Chondrocyte (in vitro differentiated cells): ENCODE data around the gene RRAS2. TPM values are rescaled to one million over a fixed set of nuclear protein-coding genes. Genes with fewer than 3 reads are reported as not detected.
A peak's percentile ranks its signal among the peaks of the same experiment; 100 is the strongest.

ENCODE experiments used
- DNase-seq: peaks from one replicate; pipeline ENCODE4 v3.0.0; 2021; ENCODE audit warnings: mixed read lengths, low spot score
- H3K27ac Mint-ChIP-seq: one replicate; pipeline ENCODE4 v1.8.0; 2021; ENCODE audit warnings: mild to moderate bottlenecking, moderate library complexity, mixed read lengths; ENCODE audit not compliant: unreplicated experiment
- H3K27me3 Mint-ChIP-seq: 2 replicates; pipeline ENCODE4 v1.8.0; 2021; ENCODE audit warnings: low read depth, mixed read lengths
- H3K36me3 Mint-ChIP-seq: 2 replicates; pipeline ENCODE4 v1.8.0; 2021; ENCODE audit warnings: low read depth, mixed read lengths
- H3K4me1 Mint-ChIP-seq: 2 replicates; pipeline ENCODE4 v1.8.0; 2021; ENCODE audit warnings: low read depth, mild to moderate bottlenecking, mixed read lengths
- H3K4me3 Mint-ChIP-seq: one replicate; pipeline ENCODE4 v1.8.0; 2021; ENCODE audit warnings: mild to moderate bottlenecking, moderate library complexity, mixed read lengths; ENCODE audit not compliant: unreplicated experiment
- H3K9me3 Mint-ChIP-seq: 2 replicates; pipeline ENCODE4 v1.8.0; 2021; ENCODE audit warnings: low read depth, mixed read lengths
- total RNA-seq: library from RNA; stranded (reverse); gene quantifications from 3 replicates; pipeline ENCODE4 v1.2.1, GENCODE V29; 2021
- TF ChIP-seq, protein P1 (sequence below): fragments of 200-600 bp; sonication (generic); IDR thresholded peaks from 2 replicates; pipeline ENCODE4 v1.5.0; 2021; ENCODE audit warnings: antibody characterized with exemption, mild to moderate bottlenecking, moderate library complexity

Gene RRAS2
- total RNA-seq, 1 donor from 2014 or later = 74.1 TPM

DNA sequence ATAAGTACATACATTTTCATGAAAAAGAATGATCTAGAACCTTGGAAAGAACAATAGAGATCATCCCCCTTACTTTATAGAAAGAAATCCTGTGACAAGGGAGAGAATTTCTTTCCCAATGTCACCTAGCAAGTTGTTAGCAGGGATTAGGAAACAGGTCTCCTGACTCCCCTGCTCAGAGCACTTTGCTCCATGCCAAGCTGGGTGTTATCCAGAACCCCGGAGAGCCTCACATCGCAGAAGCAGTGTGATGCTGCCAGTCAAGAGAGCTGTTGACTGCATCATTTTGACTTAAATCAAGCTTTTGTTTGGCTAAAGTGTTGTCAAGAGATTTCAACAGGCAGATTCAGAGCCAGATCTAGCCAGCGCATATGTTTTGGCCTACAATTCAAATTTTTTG is 3.6 kb upstream of the RRAS2 start:
- Mint-ChIP-seq H3K4me3 (no peak overlapping the region), H3K9me3 (no peaks in the 10 kb centered on the region), H3K27me3 (no peaks in the 10 kb centered on the region), H3K36me3 (no peaks in the 10 kb centered on the region), H3K4me1 (peaks cover 14% of the 10 kb centered on the region), H3K27ac (no peak overlapping the region)
- no peak for DNase-seq
- TF ChIP-seq, protein P1, sequence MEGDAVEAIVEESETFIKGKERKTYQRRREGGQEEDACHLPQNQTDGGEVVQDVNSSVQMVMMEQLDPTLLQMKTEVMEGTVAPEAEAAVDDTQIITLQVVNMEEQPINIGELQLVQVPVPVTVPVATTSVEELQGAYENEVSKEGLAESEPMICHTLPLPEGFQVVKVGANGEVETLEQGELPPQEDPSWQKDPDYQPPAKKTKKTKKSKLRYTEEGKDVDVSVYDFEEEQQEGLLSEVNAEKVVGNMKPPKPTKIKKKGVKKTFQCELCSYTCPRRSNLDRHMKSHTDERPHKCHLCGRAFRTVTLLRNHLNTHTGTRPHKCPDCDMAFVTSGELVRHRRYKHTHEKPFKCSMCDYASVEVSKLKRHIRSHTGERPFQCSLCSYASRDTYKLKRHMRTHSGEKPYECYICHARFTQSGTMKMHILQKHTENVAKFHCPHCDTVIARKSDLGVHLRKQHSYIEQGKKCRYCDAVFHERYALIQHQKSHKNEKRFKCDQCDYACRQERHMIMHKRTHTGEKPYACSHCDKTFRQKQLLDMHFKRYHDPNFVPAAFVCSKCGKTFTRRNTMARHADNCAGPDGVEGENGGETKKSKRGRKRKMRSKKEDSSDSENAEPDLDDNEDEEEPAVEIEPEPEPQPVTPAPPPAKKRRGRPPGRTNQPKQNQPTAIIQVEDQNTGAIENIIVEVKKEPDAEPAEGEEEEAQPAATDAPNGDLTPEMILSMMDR = no peak

DNA sequence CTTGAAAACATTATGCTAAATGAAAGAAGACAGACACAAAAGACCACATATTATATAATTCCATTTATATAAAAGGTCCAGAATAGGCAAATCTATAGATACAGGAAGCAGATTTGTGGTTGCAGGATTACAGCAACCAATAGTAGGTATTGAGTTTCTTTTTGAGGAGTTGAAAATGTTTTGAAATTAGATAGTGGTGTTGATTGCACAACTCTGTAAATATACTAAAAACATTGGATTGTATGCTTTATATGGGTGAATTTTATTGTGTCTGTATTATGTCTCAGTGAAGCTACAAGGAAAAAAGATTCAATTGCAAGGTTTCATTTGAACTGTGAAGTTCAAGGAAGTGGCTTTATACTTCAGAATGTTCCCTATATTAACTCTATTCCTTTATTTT is 3.0 kb upstream of the RRAS2 start:
- TF ChIP-seq, protein P1 = no peak
- H3K4me1 Mint-ChIP-seq = peaks cover 20% of the 10 kb centered on the region
- H3K27ac Mint-ChIP-seq = no peak overlapping the region
- H3K27me3 Mint-ChIP-seq = no peaks in the 10 kb centered on the region
- no peak overlapping the region for H3K4me3 Mint-ChIP-seq
- no peak for DNase-seq
- H3K9me3 Mint-ChIP-seq = no peaks in the 10 kb centered on the region
- no peaks in the 10 kb centered on the region for H3K36me3 Mint-ChIP-seq

DNA sequence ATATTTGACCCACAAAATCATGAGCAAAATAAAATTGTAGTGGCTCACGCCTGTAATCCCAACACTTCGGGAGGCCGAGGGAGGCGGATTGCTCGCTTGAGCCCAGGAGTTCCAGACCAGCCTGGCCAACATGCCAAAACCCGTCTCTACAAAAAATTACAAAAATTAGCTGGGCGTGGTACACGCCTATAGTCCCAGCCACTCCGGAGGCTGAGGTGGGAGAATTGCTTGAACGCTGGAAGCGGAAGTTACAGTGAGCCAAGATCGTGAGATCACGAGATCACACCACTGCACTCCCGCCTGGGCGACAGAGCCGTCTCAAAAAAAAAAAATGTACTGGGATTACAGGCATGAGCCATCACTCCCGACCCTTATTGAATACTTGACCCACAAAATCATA is 2.0 kb upstream of the RRAS2 start:
- TF ChIP-seq, protein P1 = no peak
- H3K4me1 Mint-ChIP-seq = peaks cover 29% of the 10 kb centered on the region
- no peak overlapping the region for H3K4me3 Mint-ChIP-seq
- H3K27ac Mint-ChIP-seq = no peak overlapping the region
- H3K9me3 Mint-ChIP-seq = no peaks in the 10 kb centered on the region
- no peak for DNase-seq
- no peaks in the 10 kb centered on the region for H3K27me3 Mint-ChIP-seq
- H3K36me3 Mint-ChIP-seq = no peaks in the 10 kb centered on the region

DNA sequence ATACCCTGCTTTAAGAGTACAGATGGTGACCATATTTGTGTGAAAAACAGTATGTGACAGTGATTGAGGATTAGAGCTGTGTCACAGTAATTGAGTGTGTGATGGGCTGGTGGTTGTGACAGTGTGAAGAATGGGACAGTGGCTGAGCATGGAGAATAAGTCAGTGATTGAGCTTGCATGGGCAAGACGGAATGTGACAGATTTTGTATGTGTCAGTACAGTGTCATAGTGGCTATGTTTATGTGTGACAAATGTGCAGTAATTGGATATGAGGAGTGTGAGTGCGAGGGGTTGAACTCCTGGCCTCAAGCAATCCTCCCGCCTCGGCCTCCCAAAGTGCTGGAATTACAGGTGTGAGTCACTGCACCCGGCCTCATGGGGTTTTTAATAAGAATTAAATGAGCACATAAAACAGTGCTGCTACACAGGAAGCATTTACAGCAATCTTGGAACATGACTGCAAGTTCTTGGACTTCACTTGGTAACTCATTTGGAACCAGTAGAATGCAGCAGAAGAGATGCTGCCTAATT is 583 bp upstream of the RRAS2 start:
- peaks cover 38% of the 10 kb centered on the region for H3K4me1 Mint-ChIP-seq
- no peaks in the 10 kb centered on the region for H3K36me3 Mint-ChIP-seq
- H3K27ac Mint-ChIP-seq = peak overlapping the region; percentile 33
- DNase-seq = no peak
- peak overlapping the region; percentile 71 for H3K4me3 Mint-ChIP-seq
- H3K27me3 Mint-ChIP-seq = no peaks in the 10 kb centered on the region
- no peaks in the 10 kb centered on the region for H3K9me3 Mint-ChIP-seq
- TF ChIP-seq, protein P1 = no peak

DNA sequence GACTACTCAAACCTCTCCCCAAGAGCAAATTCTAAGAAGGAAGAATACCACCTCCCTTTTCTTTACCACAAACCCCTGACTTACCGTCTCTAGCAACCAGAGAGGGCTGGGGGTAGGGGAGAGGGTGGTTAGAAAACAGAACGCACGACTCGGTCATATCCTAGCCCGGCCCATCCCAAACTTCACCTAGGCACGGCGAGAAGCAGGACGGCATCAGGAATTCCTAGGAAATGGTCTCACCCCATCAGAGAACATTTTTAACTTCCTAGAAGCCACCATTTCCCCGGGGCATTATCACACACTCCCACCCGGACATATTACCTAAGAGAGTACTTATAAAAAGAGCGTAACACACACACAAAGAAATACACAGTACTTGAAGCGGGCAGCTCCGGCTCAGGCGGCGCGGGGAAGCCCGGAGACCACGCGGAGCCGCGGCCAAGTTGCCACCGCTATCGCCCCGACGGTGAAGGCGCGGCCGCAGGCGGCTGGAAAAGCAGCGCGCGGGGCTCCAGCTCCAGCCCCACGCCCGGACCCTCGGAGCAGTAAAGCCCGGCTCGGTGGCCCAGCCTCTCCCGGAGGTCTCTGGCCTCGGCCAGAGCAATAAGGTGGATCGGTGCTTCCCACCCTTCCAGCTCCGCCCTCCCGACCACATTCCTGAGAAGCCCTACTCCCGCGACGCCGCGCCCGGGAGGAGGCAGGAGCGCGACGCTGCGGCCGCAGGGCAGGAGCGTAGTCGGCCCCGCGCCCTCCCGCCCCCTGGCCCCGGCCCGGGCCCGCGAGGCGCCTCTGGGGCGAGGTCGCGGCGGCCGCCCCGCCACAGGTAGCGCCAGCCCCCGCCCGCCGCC is 878 bp downstream of the RRAS2 start:
- no peaks in the 10 kb centered on the region for H3K27me3 Mint-ChIP-seq
- peaks cover 43% of the 10 kb centered on the region for H3K4me1 Mint-ChIP-seq
- no peaks in the 10 kb centered on the region for H3K36me3 Mint-ChIP-seq
- H3K4me3 Mint-ChIP-seq = peak overlapping the region; percentile 95
- H3K27ac Mint-ChIP-seq = peak overlapping the region; percentile 92
- no peak for DNase-seq
- no peaks in the 10 kb centered on the region for H3K9me3 Mint-ChIP-seq
- TF ChIP-seq, protein P1 = no peak
